Cardiac septum (tissue), 1 donor: ENCODE data around the gene LRRC18. TPM values are rescaled to one million over a fixed set of nuclear protein-coding genes. Genes with fewer than 3 reads are reported as not detected.

Experiments used
- DNase-seq: peaks from one replicate; pipeline ENCODE4 v3.0.0-alpha.2; 2020; ENCODE audit warnings: low spot score
- intact Hi-C: fragments of 100-400 bp; cut with DNase I; formaldehyde crosslinking; loops from one replicate; pipeline ENCODE4 v1.14.0; 2022
- total RNA-seq: library from RNA; stranded (reverse); fragmentation: NEBNext Ultra II Directional; extraction: Animal tissue kit (Norgen Biotek cat#: 25700); gene quantifications from one replicate; pipeline ENCODE4 v1.2.1, GENCODE V29; 2021
- donor health status: DM: no; HTN: no; CAD: no.

The LRRC18 gene
- total RNA-seq, 1 donor from 2014 or later: not detected

- no peak for DNase-seq
- intact Hi-C loops: no loop called here
Measured at GRCh38 chr10:48926764-48927540, 12.7 kb downstream of the LRRC18 start.

- intact Hi-C loops: no loop called here
- DNase-seq: no peak
Measured at GRCh38 chr10:48926255-48926654, 13.4 kb downstream of the LRRC18 start.

DNA sequence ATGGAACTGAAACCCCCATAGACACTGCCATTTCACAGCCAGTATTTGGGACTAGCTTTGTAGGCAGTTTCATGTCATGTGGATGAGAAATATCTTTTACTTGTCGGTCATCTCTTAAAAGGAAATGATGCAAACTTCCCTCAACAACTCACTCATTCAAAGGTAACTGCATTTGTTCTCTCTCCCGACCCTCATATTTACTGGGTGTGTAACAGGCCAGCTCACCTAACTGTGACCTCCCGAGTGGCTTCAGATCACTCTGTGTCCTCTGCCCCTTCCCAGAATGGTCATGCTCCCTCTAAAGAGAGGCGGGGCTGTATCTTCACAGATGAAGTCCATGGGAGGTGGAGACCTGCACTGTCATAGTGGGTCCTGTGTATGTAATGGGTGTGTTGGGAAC lies 14.7 kb downstream of the LRRC18 start:
- no peak for DNase-seq

DNA sequence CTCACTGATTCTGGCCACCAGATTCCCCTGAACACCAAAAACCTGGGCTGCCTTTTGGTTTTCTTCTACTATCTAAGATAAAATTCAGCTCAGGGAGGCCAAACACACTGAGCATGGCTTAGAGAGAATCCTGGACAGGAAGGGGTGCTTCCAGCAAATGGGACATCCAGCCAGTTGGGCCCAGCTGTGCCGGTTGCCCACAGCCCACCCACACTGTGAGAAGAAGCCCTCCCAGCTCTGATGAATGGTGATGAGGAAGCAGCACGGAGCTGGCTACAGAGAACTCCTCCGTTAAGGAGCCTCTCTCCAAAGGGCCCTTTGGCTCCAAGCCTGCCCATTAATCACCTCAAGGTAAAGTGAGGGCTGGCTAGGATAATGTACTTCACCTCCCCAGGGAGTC lies 15.9 kb downstream of the LRRC18 start:
- no peak for DNase-seq
- intact Hi-C loops: no loop called here

More for the DNA sequence above, 14.7 kb downstream of the LRRC18 start:
- intact Hi-C loops: no loop called here

- no peak for DNase-seq
- intact Hi-C loops: no loop called here
Measured at GRCh38 chr10:48913674-48914073, 26.0 kb downstream of the LRRC18 start.

DNA sequence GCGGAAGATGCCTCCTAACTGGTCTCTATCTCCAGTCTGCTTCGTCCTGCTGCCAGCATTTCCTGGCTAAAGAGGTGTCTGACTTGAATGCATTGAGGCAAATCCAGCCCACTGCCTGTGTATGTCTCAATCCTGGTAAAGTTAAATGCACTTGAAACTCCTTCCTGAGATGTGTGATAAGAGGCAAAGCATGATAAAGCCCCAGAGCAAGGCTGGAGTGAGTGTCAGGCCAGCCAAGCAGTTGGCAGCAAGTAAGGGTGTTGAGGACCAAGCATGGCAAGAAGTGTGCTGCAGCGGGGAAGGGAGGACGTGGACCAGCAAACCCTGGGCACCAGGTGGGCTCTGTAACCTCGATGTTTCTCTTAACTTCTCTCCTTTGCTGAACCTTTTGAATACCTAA lies 29.1 kb downstream of the LRRC18 start:
- DNase-seq: no peak

DNA sequence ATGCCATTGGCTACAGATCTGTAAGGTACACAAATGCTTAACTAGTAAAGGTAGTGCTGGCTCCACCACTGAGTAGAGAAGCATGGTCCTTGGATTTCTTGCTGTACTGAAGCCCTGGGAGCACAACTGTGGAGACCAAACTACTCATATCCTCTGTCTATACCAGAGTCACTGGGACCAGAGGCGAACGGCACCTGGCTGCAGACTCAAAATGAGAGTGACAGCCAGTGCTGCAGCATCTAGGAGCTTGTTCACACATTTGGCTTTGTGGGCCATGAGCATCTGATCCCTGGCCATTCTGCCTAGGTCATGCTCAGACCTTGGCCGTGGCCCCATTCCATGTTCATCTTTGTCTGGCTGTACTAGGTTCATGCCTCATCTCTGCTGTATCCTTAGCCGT lies 31.9 kb downstream of the LRRC18 start:
- no peak for DNase-seq

More for the DNA sequence above, 29.1 kb downstream of the LRRC18 start:
- intact Hi-C loops: no loop called here

DNA sequence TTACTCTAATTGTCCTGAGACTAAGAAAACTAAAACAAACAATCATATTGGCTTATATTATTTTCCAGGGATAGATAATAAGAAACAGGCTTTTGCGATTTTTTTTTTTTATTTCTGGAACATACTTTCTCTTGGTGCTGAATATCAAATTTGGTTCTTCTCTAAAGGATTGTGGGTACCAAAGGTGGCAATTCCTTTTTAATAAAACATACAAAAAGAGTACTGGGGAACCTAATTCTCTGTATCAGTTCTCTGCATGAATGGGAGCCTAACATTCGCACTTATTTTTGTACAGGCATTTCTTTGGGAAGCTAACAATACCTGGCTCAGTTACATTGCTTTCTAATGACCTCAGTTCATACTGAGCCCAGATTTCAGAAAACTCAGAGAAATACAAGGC lies 32.8 kb downstream of the LRRC18 start:
- DNase-seq: no peak
- intact Hi-C loops: no loop called here

More for the DNA sequence above, 31.9 kb downstream of the LRRC18 start:
- intact Hi-C loops: no loop called here

- intact Hi-C loops: no loop called here
- DNase-seq: no peak
Measured at GRCh38 chr10:48905311-48905710, 34.3 kb downstream of the LRRC18 start.

DNA sequence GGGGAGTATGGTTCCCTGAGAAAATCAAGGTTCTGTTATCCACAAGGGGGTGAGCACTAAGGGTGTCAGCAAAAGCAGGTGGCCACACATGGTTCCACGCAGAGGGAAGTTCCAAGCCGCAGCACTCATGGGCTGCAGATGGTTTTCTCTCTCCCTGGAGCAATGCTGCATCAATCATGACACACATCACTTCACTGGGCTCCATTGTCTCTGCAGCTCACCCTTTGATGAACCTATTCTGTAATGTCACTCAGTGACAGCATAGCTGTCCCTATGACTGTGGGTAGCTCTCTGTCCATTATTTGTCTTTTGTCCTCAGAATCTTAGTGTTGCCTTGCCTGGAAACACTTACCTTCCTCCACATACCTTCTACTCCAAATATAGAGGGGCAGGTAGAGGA lies 34.8 kb downstream of the LRRC18 start:
- DNase-seq: no peak
- intact Hi-C loops: no loop called here

- intact Hi-C loops: no loop called here
- DNase-seq: no peak
Measured at GRCh38 chr10:48903151-48903550, 36.5 kb downstream of the LRRC18 start.

DNA sequence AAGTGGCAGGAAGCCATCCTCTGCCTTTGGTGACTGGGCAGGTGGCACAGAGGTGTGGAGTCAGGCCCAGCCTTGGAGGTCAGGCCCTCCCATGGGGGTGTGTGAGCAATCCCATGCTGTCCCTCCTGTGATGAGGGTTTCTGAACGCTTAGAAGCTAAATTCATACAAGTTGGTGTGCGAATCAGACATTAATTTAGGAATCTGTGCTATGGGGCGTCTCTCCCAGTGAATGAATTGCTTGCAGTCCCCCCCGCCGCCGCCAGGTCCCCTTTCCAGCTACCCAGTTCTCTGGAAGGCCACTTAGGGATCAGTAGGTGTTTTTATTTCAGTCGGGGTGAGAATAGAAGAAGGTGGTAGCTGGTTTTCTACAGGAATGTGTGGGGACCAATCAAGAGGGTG lies 37.5 kb downstream of the LRRC18 start:
- DNase-seq: no peak
- intact Hi-C loops: no loop called here

GRCh38 chr10:48901319-48901718 lies 38.3 kb downstream of the LRRC18 start:
- intact Hi-C loops: no loop called here

DNA sequence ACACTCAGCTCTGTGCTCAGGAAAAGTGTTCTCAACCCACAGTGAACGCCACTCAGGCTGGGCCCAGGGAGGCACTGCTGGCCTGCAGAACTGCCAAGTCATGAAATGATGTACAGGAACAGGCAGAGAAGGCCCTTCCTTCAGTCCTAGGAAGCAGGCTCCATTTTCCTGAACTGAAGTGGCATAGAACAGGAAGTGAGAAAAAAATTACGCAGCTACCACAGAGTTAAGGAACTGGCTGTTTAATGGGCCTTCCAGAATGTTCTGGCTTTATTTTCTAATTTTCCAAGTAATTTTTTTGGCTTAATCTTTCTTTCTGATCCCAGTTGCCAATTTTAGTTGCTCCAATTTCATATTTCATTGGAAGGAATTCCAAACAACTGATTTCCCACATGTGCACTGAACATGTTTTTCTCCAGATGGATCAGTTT lies 39.3 kb downstream of the LRRC18 start:
- no peak for DNase-seq

More at GRCh38 chr10:48901319-48901718, 38.3 kb downstream of the LRRC18 start:
- no peak for DNase-seq

GRCh38 chr10:48899781-48900180 lies 39.9 kb downstream of the LRRC18 start:
- DNase-seq: no peak
- intact Hi-C loops: no loop called here

More for the DNA sequence above, 39.3 kb downstream of the LRRC18 start:
- intact Hi-C loops: no loop called here

DNA sequence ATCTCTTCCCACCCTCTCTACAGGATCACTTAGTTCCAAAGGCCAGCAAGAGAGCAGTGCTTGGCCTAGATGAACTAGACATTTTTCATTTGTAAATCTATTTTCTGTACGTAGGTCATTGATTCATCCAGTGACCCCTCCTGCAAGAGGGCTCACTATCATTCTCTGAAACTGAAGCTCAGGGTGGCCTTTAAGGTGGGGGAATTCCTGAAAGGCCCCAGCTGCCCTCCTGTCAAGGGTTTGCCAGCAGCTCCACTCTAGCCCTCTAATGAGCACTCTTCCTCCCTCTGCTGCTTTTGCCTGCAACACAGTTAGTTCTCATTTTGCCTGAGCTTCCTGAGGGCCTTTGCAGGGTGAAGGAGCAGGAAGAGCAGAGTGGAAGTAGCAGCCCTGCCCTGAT lies 41.2 kb downstream of the LRRC18 start:
- no peak for DNase-seq
- intact Hi-C loops: no loop called here

GRCh38 chr10:48897441-48897790 lies 42.2 kb downstream of the LRRC18 start:
- DNase-seq: no peak
- intact Hi-C loops: no loop called here

GRCh38 chr10:48896756-48897440 lies 42.7 kb downstream of the LRRC18 start:
- DNase-seq: no peak
- intact Hi-C loops: no loop called here

GRCh38 chr10:48895803-48896195 lies 43.8 kb downstream of the LRRC18 start:
- intact Hi-C loops: no loop called here
- DNase-seq: no peak

DNA sequence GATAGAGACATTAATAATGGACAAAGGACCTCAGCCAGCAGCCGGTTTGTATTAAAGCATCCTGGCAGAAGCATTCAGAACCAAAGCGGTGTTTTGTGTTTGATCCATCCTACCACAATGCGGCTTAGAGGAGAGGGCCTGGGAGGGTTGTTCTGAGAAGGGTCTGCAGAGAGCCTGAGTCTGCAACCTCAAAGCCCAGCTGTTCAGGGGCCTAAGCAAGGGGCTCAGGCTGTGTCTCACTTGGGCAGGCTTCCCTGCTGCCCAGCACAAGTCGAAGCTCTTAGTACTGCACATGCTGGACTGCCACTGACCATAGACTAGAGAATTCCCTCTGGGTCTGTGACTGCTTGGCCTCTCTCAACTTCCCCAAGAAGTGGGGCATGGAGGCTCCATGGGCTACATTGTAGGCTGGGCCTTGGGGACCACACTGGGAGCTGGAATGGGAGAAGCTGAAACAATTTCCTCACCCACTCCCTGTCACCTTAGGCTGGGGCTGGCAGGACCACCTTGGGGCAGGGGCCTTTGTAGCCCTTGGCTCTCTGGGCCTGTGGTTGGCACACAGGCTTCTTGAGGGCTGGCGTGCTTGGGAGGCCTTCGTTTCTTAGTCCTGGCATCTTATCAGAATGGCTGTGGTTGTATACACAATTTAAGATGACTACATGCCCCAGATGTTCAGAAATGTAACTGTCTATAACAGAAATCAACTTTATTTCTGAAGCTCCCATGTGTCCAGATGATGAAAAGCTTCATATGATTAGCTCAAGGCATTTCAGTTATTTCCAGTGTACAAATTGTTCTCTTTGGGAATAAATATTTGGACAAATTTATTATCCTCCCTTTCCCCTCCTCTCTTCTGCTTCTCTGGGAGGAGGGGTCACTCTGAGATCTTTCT lies 44.5 kb downstream of the LRRC18 start:
- no peak for DNase-seq
- intact Hi-C loops: no loop called here
